BLaER1 (cell line): ENCODE measurements around the gene PCIF1.

Experiments used
- H3K27ac ChIP-seq: shearing (Covaris generic); formaldehyde crosslinking; 2 replicates; pipeline ENCODE4 v1.8.1; 2022
- H3K27me3 ChIP-seq: shearing (Covaris generic); formaldehyde crosslinking; 2 replicates; pipeline ENCODE4 v1.8.1; 2022
- H3K36me3 ChIP-seq: shearing (Covaris generic); formaldehyde crosslinking; 2 replicates; pipeline ENCODE4 v1.8.1; 2022
- H3K4me1 ChIP-seq: shearing (Covaris generic); formaldehyde crosslinking; 2 replicates; pipeline ENCODE4 v1.8.1; 2022
- H3K4me2 ChIP-seq: shearing (Covaris generic); formaldehyde crosslinking; 2 replicates; pipeline ENCODE4 v1.8.1; 2022
- H3K4me3 ChIP-seq: shearing (Covaris generic); formaldehyde crosslinking; 2 replicates; pipeline ENCODE4 v1.8.1; 2022
- H3K9ac ChIP-seq: shearing (Covaris generic); formaldehyde crosslinking; 2 replicates; pipeline ENCODE4 v1.8.1; 2022
- H3K9me3 ChIP-seq: shearing (Covaris generic); formaldehyde crosslinking; 2 replicates; pipeline ENCODE4 v1.8.1; 2022
- H4K20me1 ChIP-seq: shearing (Covaris generic); formaldehyde crosslinking; 2 replicates; pipeline ENCODE4 v1.8.1; 2022
- Cebpa-rat ChIP-seq: shearing (Covaris generic); IDR thresholded peaks from 2 replicates; pipeline ENCODE4 v1.8.1; 2022

Gene PCIF1

DNA sequence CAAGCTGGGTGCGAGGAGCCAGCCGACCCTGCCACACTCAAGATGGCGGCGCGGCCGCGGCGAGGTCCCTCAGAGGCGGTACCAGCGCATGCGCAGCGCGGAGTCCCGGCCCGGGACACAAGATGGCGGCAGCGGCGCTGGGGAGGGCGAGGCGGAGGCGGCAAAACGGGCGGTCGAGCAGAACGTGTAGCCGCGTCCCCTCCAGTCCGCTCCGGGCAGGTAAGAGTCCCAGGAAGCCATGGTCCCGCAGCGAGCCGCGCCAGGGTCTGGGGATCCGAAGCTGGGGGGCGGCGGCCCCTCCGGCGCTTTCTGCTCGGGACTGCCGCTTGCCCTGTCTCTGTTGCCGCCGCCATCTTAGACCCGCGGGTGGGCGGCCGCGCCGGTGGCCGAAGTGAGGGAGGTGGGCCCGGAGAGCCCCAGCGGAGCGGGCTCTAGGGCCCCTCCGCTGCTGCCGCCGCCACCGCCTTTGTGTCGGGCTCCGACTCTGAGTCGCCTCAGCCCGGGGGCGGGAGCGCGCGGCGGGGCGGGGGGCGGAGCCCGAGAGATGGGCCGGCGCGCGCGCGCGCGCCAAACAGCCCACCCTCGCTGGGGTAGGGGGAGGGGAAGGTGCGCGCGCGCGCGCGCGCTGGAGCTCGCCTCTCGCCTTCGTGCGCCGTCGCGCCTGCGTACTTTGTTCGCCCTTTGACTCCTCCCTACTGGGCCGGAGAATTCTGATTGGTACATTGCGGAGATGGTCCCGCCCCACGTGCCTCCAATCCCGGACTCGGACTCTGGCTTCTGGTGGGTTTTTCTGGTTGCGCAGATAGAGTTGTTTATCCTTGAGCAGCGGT is at the start of gene PCIF1:
Gene PCIF1 (plus strand): TSS at position 98 of the 830 bp plus-strand sequence. CDS start 4,317 bp downstream, outside the sequence.
- no peaks in the 10 kb centered on the region for H3K27me3 ChIP-seq
- peak within 1 kb of the TSS; percentile 100 for H3K27ac ChIP-seq
- H3K36me3 ChIP-seq = peaks cover 35% of the 10 kb centered on the region
- peaks cover 43% of the 10 kb centered on the region for H4K20me1 ChIP-seq
- H3K4me1 ChIP-seq = peaks cover 16% of the 10 kb centered on the region
- H3K9ac ChIP-seq = peak within 1 kb of the TSS; percentile 100
- peak within 1 kb of the TSS; percentile 91 for H3K4me3 ChIP-seq
- no peaks in the 10 kb centered on the region for H3K9me3 ChIP-seq
- peak within 1 kb of the TSS; percentile 88 for H3K4me2 ChIP-seq
- TF ChIP-seq Cebpa-rat = no peak

DNA sequence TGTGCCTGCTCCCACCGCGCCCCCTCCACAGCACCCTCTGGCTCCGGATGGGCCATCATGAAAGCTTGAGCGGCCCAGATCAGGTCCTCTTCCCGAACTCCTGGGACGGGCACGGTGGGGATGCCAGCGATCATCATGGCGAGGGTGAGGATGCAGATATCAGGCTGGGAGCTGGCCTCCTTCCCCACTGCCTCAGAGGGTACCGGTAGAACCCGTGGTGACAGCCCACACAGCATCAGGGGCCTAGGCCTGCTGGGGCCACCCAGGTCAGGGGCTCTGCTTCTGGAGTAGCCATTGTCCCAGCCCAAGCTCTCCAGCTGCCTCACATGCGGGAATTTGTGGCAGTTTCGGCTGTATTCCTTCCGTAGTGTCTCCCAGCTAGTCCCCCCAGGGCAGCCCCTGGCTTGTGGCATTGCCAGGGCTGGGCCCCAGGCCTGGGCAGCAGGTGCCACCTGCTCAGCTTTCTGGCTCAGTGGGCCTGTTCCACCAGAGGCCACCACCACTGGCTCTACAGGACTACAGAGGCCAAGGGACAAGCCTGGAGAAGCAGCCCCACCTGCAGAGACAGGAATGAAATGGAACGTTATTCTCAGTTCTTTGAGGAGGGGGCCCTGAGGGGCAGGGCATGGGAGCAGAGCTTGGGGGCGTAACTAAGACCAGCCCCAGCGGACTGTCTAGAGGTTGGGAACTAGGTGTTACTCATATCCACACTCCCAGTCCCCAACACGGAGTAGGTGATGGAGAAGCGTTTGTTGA is 47.7 kb upstream of the PCIF1 start:
- Histone ChIP-seq H3K36me3 (peaks cover 61% of the 10 kb centered on the region), H3K4me2 (no peak overlapping the region), H3K4me3 (no peak overlapping the region), H3K9me3 (no peaks in the 10 kb centered on the region), H3K4me1 (peaks cover 47% of the 10 kb centered on the region), H3K9ac (no peak overlapping the region), H4K20me1 (peaks cover 42% of the 10 kb centered on the region), H3K27ac (no peak overlapping the region), H3K27me3 (no peaks in the 10 kb centered on the region)
- no peak for TF ChIP-seq Cebpa-rat

DNA sequence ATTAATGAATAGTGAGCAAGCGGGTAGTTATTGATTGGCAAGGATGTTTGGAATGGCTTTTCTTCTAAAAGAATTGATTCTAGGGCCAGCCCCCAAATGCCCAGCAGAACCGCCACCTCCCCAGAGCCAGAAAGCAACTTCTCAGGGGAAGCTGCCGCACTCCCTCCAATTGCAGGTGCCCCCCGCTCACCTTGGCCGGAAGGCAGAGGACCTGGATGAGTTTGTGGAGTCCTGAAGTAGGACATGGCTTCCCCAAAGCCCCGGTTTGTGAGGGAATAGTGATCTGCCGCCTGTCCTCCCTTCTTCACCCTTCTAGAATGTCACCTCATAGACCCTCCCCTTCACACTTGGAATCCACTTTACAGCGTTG is 47.2 kb upstream of the PCIF1 start, which contains the start of gene SPATA25:
Gene SPATA25 (minus strand): TSS at position 277 of the 370 bp plus-strand sequence. CDS start 32 bp downstream, at position 245.
- H3K4me3 ChIP-seq = no peak within 1 kb of the TSS
- no peak within 1 kb of the TSS for H3K9ac ChIP-seq
- H4K20me1 ChIP-seq = peaks cover 45% of the 10 kb centered on the region
- H3K27ac ChIP-seq = no peak within 1 kb of the TSS
- peaks cover 47% of the 10 kb centered on the region for H3K4me1 ChIP-seq
- TF ChIP-seq Cebpa-rat = no peak
- H3K36me3 ChIP-seq = peaks cover 59% of the 10 kb centered on the region
- H3K9me3 ChIP-seq = no peaks in the 10 kb centered on the region
- H3K27me3 ChIP-seq = no peaks in the 10 kb centered on the region
- H3K4me2 ChIP-seq = peak within 1 kb of the TSS; percentile 100; the same call in 1 of the 2 replicates

DNA sequence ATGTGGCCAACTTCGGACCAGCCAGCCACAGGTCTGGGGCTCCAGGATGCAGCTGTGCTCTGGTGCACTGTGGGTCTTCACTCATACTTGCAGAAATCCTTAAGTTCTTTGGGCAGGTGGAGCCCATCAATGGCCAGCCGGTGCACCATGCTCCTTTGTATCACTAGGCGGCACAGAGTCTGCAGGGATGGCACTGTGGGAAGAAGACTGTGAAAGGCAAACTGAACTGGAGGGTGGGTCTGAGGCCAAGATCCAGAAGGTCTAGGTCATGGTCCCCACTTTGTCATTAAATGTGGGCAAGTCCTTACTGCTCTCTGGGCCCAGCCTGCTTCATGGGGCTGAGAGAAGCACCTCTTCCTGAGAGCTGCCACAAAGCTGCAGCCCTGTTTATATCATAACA is 45.8 kb upstream of the PCIF1 start:
- Histone ChIP-seq H3K27me3 (no peaks in the 10 kb centered on the region), H3K4me2 (peak overlapping the region; percentile 100; the same call in 1 of the 2 replicates), H4K20me1 (peaks cover 31% of the 10 kb centered on the region), H3K4me3 (no peak overlapping the region), H3K4me1 (peaks cover 51% of the 10 kb centered on the region), H3K9me3 (no peaks in the 10 kb centered on the region), H3K27ac (no peak overlapping the region), H3K9ac (no peak overlapping the region; the same call in 1 of the 2 replicates), H3K36me3 (peaks cover 57% of the 10 kb centered on the region)
- no peak for TF ChIP-seq Cebpa-rat

DNA sequence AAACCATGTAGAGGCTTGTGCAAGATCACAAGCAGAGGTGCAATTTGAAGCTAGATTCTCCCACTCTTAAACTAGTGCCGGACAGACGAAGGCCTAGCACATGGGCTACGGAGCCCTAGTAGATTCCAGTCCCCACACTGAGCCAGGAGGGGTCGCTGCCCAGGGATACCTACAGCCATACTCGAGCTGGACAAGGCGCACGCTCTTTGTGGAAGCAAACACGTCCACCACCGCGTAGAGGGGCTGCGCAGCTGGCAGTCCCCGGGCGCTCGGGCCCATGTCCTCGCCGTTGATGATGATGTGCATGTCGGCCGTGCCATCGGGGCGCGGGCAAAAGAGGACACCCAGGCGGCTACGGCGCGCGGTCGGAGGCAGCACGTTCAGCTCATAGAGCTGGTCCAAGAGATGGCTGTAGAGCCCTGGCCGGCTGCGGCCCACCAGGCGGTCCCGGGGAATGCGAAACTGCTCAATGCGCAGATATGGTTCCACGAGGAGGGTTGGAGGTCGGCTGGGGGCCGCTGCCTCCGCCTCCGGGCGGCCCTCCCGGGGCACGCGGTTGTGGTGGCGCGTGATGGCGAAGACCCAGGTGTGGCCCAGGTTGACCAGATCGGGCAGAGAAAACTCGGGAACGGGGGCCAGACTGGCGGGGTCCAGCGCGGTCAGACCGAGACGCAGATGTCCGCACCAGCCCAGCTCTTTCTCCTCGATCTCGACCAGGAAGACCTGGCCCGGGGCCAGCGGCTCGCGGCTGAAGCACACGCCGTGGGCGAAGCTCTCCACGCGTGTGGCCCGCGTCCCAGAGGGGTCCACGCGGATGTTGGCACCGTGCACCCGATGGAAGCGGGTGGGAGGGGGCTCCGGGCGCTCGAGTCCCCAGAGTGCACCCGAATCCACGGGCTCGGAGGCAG is 44.2 kb upstream of the PCIF1 start:
- peaks cover 20% of the 10 kb centered on the region for H4K20me1 ChIP-seq
- H3K27ac ChIP-seq = peak overlapping the region; percentile 89

DNA sequence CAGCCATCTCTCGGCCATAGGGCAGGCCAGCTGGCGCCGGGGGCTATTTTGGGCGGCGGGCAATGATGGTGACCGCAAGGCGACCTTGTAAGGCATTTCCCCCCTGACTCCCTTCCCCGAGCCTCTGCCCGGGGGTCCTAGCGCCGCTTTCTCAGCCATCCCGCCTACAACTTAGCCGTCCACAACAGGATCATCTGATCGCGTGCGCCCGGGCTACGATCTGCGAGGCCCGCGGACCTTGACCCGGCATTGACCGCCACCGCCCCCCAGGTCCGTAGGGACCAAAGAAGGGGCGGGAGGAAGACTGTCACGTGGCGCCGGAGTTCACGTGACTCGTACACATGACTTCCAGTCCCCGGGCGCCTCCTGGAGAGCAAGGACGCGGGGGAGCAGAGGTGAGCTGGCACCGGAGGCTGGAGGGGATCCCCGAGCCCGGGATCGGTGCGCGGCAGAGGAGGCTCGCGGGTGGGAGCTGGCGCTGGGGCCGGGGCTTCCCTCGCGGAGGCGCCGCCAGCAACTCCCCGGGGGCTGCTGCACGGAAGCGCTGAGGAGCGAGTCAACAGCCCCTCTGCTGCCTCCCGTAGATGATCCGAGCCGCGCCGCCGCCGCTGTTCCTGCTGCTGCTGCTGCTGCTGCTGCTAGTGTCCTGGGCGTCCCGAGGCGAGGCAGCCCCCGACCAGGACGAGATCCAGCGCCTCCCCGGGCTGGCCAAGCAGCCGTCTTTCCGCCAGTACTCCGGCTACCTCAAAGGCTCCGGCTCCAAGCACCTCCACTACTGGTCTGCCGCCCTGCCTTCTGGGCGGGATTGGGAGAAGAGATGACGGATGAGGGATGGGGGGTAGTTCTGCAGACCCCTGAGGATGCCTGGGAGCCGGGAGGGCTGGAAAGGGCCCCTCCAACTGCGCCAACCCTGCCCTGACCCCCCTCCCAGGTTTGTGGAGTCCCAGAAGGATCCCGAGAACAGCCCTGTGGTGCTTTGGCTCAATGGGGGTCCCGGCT is 43.2 kb upstream of the PCIF1 start, which contains the start of the genes CTSA and NEURL2:
Gene CTSA (plus strand): TSS at position 351 of the 999 bp plus-strand sequence. CDS start 234 bp downstream, at position 585.
Gene NEURL2 (minus strand): TSS at position 224 of the 999 bp plus-strand sequence. CDS start 217 bp downstream, at position 7.
- TF ChIP-seq Cebpa-rat = no peak
- H3K36me3 ChIP-seq = peaks cover 57% of the 10 kb centered on the region
- peaks cover 17% of the 10 kb centered on the region for H4K20me1 ChIP-seq
- peak within 1 kb of the TSS; percentile 100 for H3K4me2 ChIP-seq
- H3K4me3 ChIP-seq = peak within 1 kb of the TSS; percentile 85
- H3K27me3 ChIP-seq = no peaks in the 10 kb centered on the region
- H3K27ac ChIP-seq = peak within 1 kb of the TSS; percentile 89
- H3K9me3 ChIP-seq = no peaks in the 10 kb centered on the region
- peaks cover 41% of the 10 kb centered on the region for H3K4me1 ChIP-seq
- peak within 1 kb of the TSS; percentile 85 for H3K9ac ChIP-seq

More for the DNA sequence above, 44.2 kb upstream of the PCIF1 start:
- Histone ChIP-seq H3K27me3 (no peaks in the 10 kb centered on the region), H3K4me1 (peaks cover 41% of the 10 kb centered on the region), H3K9me3 (no peaks in the 10 kb centered on the region), H3K4me3 (peak overlapping the region; percentile 85), H3K9ac (peak overlapping the region; percentile 85), H3K4me2 (peak overlapping the region; percentile 100), H3K36me3 (peaks cover 57% of the 10 kb centered on the region)
- no peak for TF ChIP-seq Cebpa-rat

DNA sequence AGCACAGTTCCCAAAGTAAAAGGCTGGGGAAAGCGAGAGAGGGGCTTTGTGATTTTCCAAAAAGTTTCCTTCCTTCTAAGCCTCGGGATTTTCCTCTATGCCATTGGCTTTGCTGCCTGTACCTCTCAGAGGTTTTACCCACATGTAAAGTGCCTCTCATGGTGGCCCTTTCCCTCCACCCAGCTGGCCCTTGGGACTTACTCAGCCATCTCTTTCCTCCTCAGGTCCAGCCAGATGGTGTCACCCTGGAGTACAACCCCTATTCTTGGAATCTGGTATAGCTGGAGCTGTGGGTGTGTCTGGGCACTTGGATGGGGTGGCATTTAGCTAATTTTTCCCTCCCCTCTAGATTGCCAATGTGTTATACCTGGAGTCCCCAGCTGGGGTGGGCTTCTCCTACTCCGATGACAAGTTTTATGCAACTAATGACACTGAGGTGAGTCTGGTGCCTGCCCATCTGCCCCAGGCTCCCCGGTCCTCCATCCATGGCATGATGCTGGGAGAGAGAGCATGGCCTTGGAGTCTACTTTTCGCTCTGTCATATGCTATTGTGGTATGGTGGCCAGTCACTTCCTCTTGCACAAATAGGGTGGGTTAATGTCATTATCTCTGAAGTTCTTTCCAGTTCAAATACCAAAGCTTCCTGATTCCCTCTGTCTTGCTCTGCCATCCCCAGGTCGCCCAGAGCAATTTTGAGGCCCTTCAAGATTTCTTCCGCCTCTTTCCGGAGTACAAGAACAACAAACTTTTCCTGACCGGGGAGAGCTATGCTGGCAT is 42.2 kb upstream of the PCIF1 start:
- no peak for TF ChIP-seq Cebpa-rat
- Histone ChIP-seq H3K27ac (peak overlapping the region; percentile 89; the same call in 1 of the 2 replicates), H3K9me3 (no peaks in the 10 kb centered on the region)

More for the DNA sequence above, 42.2 kb upstream of the PCIF1 start:
- H3K4me3 ChIP-seq = peak overlapping the region; percentile 85
- H4K20me1 ChIP-seq = peaks cover 12% of the 10 kb centered on the region; the same call in 1 of the 2 replicates
- H3K27me3 ChIP-seq = no peaks in the 10 kb centered on the region
- H3K4me2 ChIP-seq = peak overlapping the region; percentile 100
- peaks cover 56% of the 10 kb centered on the region for H3K36me3 ChIP-seq
- peaks cover 41% of the 10 kb centered on the region for H3K4me1 ChIP-seq
- H3K9ac ChIP-seq = peak overlapping the region; percentile 85
